ENCODE data around the gene RTL10. TPM values are rescaled to one million over a fixed set of nuclear protein-coding genes. Genes with fewer than 3 reads are reported as not detected.

Gene RTL10
- total and polyA plus RNA-seq, 5 donors = 5.8 to 9.9 (median 7.9) TPM

- intact Hi-C loops (cut with DNase I) = no loop called here
- 5% methylated on average over 24 of the region's 24 CpGs for WGBS
- H3K9me3 ChIP-seq (ENCODE audit: control insufficient read depth, low read length) = no peaks in the 10 kb centered on the region
- H3K27me3 ChIP-seq (ENCODE audit: control insufficient read depth, insufficient read depth) = no peaks in the 10 kb centered on the region
- peak overlapping the region; percentile 49 for H3K4me3 ChIP-seq (ENCODE audit: low read length)
- DNase-seq = peak; percentile 76 to 85 (median 82)
- peak overlapping the region; percentile 92 for H3K27ac ChIP-seq (ENCODE audit: low read length)
- peaks cover 6% of the 10 kb centered on the region for H3K4me1 ChIP-seq (ENCODE audit: control insufficient read depth, insufficient read depth, low read length)
- peak; percentile 10 to 61 for ATAC-seq
Measured at GRCh38 chr22:19855504-19856409, 1.1 kb upstream of the RTL10 start.

GRCh38 chr22:19853879-19854777, 546 bp downstream of the RTL10 start:
- peak; percentile 3 to 6 for ATAC-seq
- Histone ChIP-seq H3K27me3 (ENCODE audit: control insufficient read depth, insufficient read depth) (no peaks in the 10 kb centered on the region), H3K9me3 (ENCODE audit: control insufficient read depth, low read length) (no peaks in the 10 kb centered on the region), H3K4me1 (ENCODE audit: control insufficient read depth, insufficient read depth, low read length) (peaks cover 6% of the 10 kb centered on the region), H3K4me3 (ENCODE audit: low read length) (peak overlapping the region; percentile 58), H3K27ac (ENCODE audit: low read length) (peak overlapping the region; percentile 40)
- DNase-seq = peak in 2 of 3 donors; percentile 42 to 56
- WGBS = 2% methylated on average over 49 of the region's 49 CpGs
- intact Hi-C loops (cut with DNase I) = no loop called here

GRCh38 chr22:19853058-19853878, 1.4 kb downstream of the RTL10 start:
- no peak for ATAC-seq
- Histone ChIP-seq H3K4me3 (ENCODE audit: low read length) (peak overlapping the region; percentile 58), H3K27ac (ENCODE audit: low read length) (no peak overlapping the region), H3K4me1 (ENCODE audit: control insufficient read depth, insufficient read depth, low read length) (peaks cover 6% of the 10 kb centered on the region), H3K9me3 (ENCODE audit: control insufficient read depth, low read length) (no peaks in the 10 kb centered on the region), H3K27me3 (ENCODE audit: control insufficient read depth, insufficient read depth) (no peaks in the 10 kb centered on the region)
- 53% methylated on average over 11 of the region's 11 CpGs for WGBS
- peak in 2 of 3 donors; percentile 25 to 35 for DNase-seq
- intact Hi-C loops (cut with DNase I) = no loop called here

- Histone ChIP-seq H3K4me1 (ENCODE audit: control insufficient read depth, insufficient read depth, low read length) (peaks cover 6% of the 10 kb centered on the region), H3K9me3 (ENCODE audit: control insufficient read depth, low read length) (no peaks in the 10 kb centered on the region), H3K27ac (ENCODE audit: low read length) (no peak overlapping the region), H3K27me3 (ENCODE audit: control insufficient read depth, insufficient read depth) (no peaks in the 10 kb centered on the region), H3K4me3 (ENCODE audit: low read length) (no peak overlapping the region)
- ATAC-seq (no peak), DNase-seq (peak in 2 of 3 donors; percentile 55 to 65)
- intact Hi-C loops (cut with DNase I) = no loop called here
- WGBS = 88% methylated on average over 12 of the region's 12 CpGs
Measured at GRCh38 chr22:19852177-19852781, 2.4 kb downstream of the RTL10 start.

GRCh38 chr22:19851291-19852176, 3.1 kb downstream of the RTL10 start:
- no peaks in the 10 kb centered on the region for H3K27me3 ChIP-seq (ENCODE audit: control insufficient read depth, insufficient read depth)
- intact Hi-C loops (cut with DNase I) = no loop called here
- H3K4me1 ChIP-seq (ENCODE audit: control insufficient read depth, insufficient read depth, low read length) = peaks cover 6% of the 10 kb centered on the region
- no peak overlapping the region for H3K27ac ChIP-seq (ENCODE audit: low read length)
- H3K4me3 ChIP-seq (ENCODE audit: low read length) = no peak overlapping the region
- no peaks in the 10 kb centered on the region for H3K9me3 ChIP-seq (ENCODE audit: control insufficient read depth, low read length)
- no peak for ATAC-seq
- DNase-seq = peak in 2 of 3 donors; percentile 32 to 39
- WGBS = 91% methylated on average over 21 of the region's 21 CpGs

- peak in 2 of 3 donors; percentile 23 to 45 for DNase-seq
- intact Hi-C loops (cut with DNase I) = no loop called here
- no peak overlapping the region for H3K27ac ChIP-seq (ENCODE audit: low read length)
- H3K4me1 ChIP-seq (ENCODE audit: control insufficient read depth, insufficient read depth, low read length) = peaks cover 6% of the 10 kb centered on the region
- WGBS = 83% methylated on average over 9 of the region's 9 CpGs
- no peak overlapping the region for H3K4me3 ChIP-seq (ENCODE audit: low read length)
- no peak for ATAC-seq
- no peaks in the 10 kb centered on the region for H3K27me3 ChIP-seq (ENCODE audit: control insufficient read depth, insufficient read depth)
- no peaks in the 10 kb centered on the region for H3K9me3 ChIP-seq (ENCODE audit: control insufficient read depth, low read length)
Measured at GRCh38 chr22:19850763-19851109, 3.9 kb downstream of the RTL10 start.

GRCh38 chr22:19849835-19850762, 4.6 kb downstream of the RTL10 start:
- intact Hi-C loops (cut with DNase I) = no loop called here
- Histone ChIP-seq H3K27me3 (ENCODE audit: control insufficient read depth, insufficient read depth) (no peaks in the 10 kb centered on the region), H3K4me1 (ENCODE audit: control insufficient read depth, insufficient read depth, low read length) (peaks cover 3% of the 10 kb centered on the region), H3K27ac (ENCODE audit: low read length) (no peak overlapping the region), H3K4me3 (ENCODE audit: low read length) (no peak overlapping the region), H3K9me3 (ENCODE audit: control insufficient read depth, low read length) (no peaks in the 10 kb centered on the region)
- WGBS = 87% methylated on average over 9 of the region's 9 CpGs
- ATAC-seq = no peak
- DNase-seq = no peak

- DNase-seq = peak in 1 of 3 donors; percentile 35
Measured at GRCh38 chr22:19848298-19849224, 6.1 kb downstream of the RTL10 start.

More at GRCh38 chr22:19848298-19849224, 6.1 kb downstream of the RTL10 start:
- Histone ChIP-seq H3K4me3 (ENCODE audit: low read length) (no peak overlapping the region), H3K27me3 (ENCODE audit: control insufficient read depth, insufficient read depth) (no peaks in the 10 kb centered on the region), H3K27ac (ENCODE audit: low read length) (no peak overlapping the region), H3K9me3 (ENCODE audit: control insufficient read depth, low read length) (no peaks in the 10 kb centered on the region), H3K4me1 (ENCODE audit: control insufficient read depth, insufficient read depth, low read length) (peaks cover 6% of the 10 kb centered on the region)
- WGBS = 85% methylated on average over 7 of the region's 7 CpGs
- intact Hi-C loops (cut with DNase I) = no loop called here
- no peak for ATAC-seq

Data from right cardiac atrium (tissue), 5 donors.